HepG2 (cell line): ENCODE results near the gene TMEM255B. TPM values are rescaled to one million over a fixed set of nuclear protein-coding genes. Genes with fewer than 3 reads are reported as not detected.

Source experiments
- HNRNPH1 ChIP-seq: fragments of 200-400 bp; formaldehyde crosslinking; optimal IDR thresholded peaks from 2 replicates; pipeline ENCODE3; 2017; ENCODE audit warnings: mild to moderate bottlenecking, low read depth, low read length
- IRF9 ChIP-seq: sonication (generic); formaldehyde crosslinking; IDR thresholded peaks from 2 replicates; pipeline ENCODE4 v1.8.0; 2022; ENCODE audit warnings: missing genetic modification reagents, mild to moderate bottlenecking, borderline replicate concordance
- NFE2L1 ChIP-seq: sonication (generic); formaldehyde crosslinking; IDR thresholded peaks from 2 replicates; pipeline ENCODE4 v1.4.0; 2020; ENCODE audit warnings: missing genetic modification reagents, mild to moderate bottlenecking, borderline replicate concordance
- PAXIP1 ChIP-seq: sonication (generic); formaldehyde crosslinking; conservative IDR thresholded peaks from 2 replicates; pipeline ENCODE4 v1.4.0; 2020; ENCODE audit warnings: mild to moderate bottlenecking, missing genetic modification reagents, moderate library complexity
- RFXAP ChIP-seq: sonication (generic); formaldehyde crosslinking; IDR thresholded peaks from 2 replicates; pipeline ENCODE4 v1.4.0; 2020; ENCODE audit warnings: missing genetic modification reagents, borderline replicate concordance
- ZBTB4 ChIP-seq: sonication (generic); formaldehyde crosslinking; IDR thresholded peaks from 2 replicates; pipeline ENCODE4 v1.4.0; 2020; ENCODE audit warnings: missing genetic modification reagents, mild to moderate bottlenecking, borderline replicate concordance
- ZBTB8A ChIP-seq: sonication (generic); formaldehyde crosslinking; IDR thresholded peaks from 2 replicates; pipeline ENCODE4 v1.4.0; 2020; ENCODE audit warnings: mild to moderate bottlenecking, low read depth, missing genetic modification reagents, borderline replicate concordance
- ZNF264 ChIP-seq: sonication (generic); formaldehyde crosslinking; IDR thresholded peaks from 2 replicates; pipeline ENCODE4 v1.4.0; 2020; ENCODE audit warnings: missing genetic modification reagents
- ZNF274 ChIP-seq: sonication (generic); formaldehyde crosslinking; IDR thresholded peaks from 2 replicates; pipeline ENCODE4 v1.5.1; 2020; ENCODE audit warnings: mild to moderate bottlenecking, missing genetic modification reagents
- ZNF367 ChIP-seq: sonication (generic); formaldehyde crosslinking; IDR thresholded peaks from 2 replicates; pipeline ENCODE4 v1.4.0; 2020; ENCODE audit warnings: missing genetic modification reagents, borderline replicate concordance
- polyA plus RNA-seq, 8 experiments: library from polyadenylated mRNA; depleted of rRNA in 3 of 8; stranded (reverse) in 7 of 8; unstranded in 1 of 8; fragments of >200 nt; fragmentation: Illumina TruSeq in 4 of 8; extraction: Trizol in 4 of 8; gene quantifications; 2 replicates each; pipeline versions ENCODE4 v1.2.1 to v1.2.3, GENCODE V29; 2011 to 2016; ENCODE audit warnings: low read depth in 4 of 8, missing spikeins in 1 of 8, mixed read lengths in 1 of 8; ENCODE audit not compliant: insufficient read depth in 1 of 8
- total RNA-seq, 5 experiments: library from RNA; depleted of rRNA; stranded (reverse); fragments of >200 nt; fragmentation: Illumina TruSeq; extraction: Trizol; gene quantifications; 2 replicates each; pipeline ENCODE4 v1.2.3, GENCODE V29; 2016; ENCODE audit warnings: low read depth in 1 of 5

Gene TMEM255B
- total and polyA plus RNA-seq, 2 of the 13 experiments (the other 11 are each of a cell fraction or from before 2014, with no cell fraction given): not detected

GRCh38 chr13:113758651-113759524 is at the start of gene TMEM255B (continued):
- TF ChIP-seq ZBTB4 (CRISPR knock-in tag) (0 out of 2 replicates have a peak, but pooled peaks have one; percentile 24), ZNF274 (CRISPR knock-in tag) (0 out of 2 replicates have a peak, but pooled peaks have one; percentile 25), ZBTB8A (CRISPR knock-in tag) (no peak), PAXIP1 (CRISPR knock-in tag) (0 out of 2 replicates have a peak, but pooled peaks have one; percentile 22), ZNF367 (CRISPR knock-in tag) (no peak), HNRNPH1 (no peak), ZNF264 (no peak), NFE2L1 (CRISPR knock-in tag) (no peak), IRF9 (CRISPR knock-in tag) (no peak), RFXAP (CRISPR knock-in tag) (no peak)
